H1 (cell line): ENCODE results near the gene GRIA3. TPM values are rescaled to one million over a fixed set of nuclear protein-coding genes. Genes with fewer than 3 reads are reported as not detected.

ENCODE experiments used
- ASH2L ChIP-seq: fragments of 200-600, 300-600 bp; sonication (generic); IDR thresholded peaks from one replicate; pipeline ENCODE4 v1.7.1; 2017; ENCODE audit warnings: low read length
- CHD1 ChIP-seq: IDR thresholded peaks from 2 replicates; pipeline ENCODE4 v1.6.1; 2012; ENCODE audit warnings: low read depth, low read length, improper control_type of control experiment
- CHD7 ChIP-seq: fragments of 300-600 bp; sonication (generic); IDR thresholded peaks from 2 replicates; pipeline ENCODE4 v1.7.1; 2012; ENCODE audit warnings: low read length, moderate library complexity, mild to moderate bottlenecking, inconsistent platforms; ENCODE audit not compliant: insufficient replicate concordance
- EP300 ChIP-seq, 2 experiments: IDR thresholded peaks; 1 replicate in 1 of 2; 2 replicates in 1 of 2; pipeline ENCODE4 v1.6.1; 2011 to 2012; ENCODE audit warnings: low read depth in 2 of 2, low read length in 2 of 2, mild to moderate bottlenecking in 2 of 2, borderline replicate concordance in 1 of 2, inconsistent platforms in 1 of 2, moderate library complexity in 1 of 2
- GABPA ChIP-seq: IDR thresholded peaks from 2 replicates; pipeline ENCODE4 v1.6.1; 2011; ENCODE audit warnings: mild to moderate bottlenecking, low read length, moderate library complexity, borderline replicate concordance; ENCODE audit not compliant: insufficient read depth
- JUN ChIP-seq: IDR thresholded peaks from 2 replicates; pipeline ENCODE4 v1.6.1; 2011; ENCODE audit warnings: low read depth, mild to moderate bottlenecking, improper control_type of control experiment, low read length
- NRF1 ChIP-seq: IDR thresholded peaks from 2 replicates; pipeline ENCODE4 v1.6.1; 2011; ENCODE audit warnings: mild to moderate bottlenecking, low read depth, low read length, improper control_type of control experiment
- POLR2AphosphoS5 ChIP-seq: IDR thresholded peaks from 2 replicates; pipeline ENCODE4 v1.6.1; 2011; ENCODE audit warnings: low read depth, low read length
- POU5F1 ChIP-seq: IDR thresholded peaks from 2 replicates; pipeline ENCODE4 v1.6.1; 2011; ENCODE audit warnings: low read depth, mild to moderate bottlenecking, low read length, moderate library complexity
- SIRT6 ChIP-seq: IDR thresholded peaks from one replicate; pipeline ENCODE4 v1.7.1; 2012; ENCODE audit warnings: low read length, inconsistent platforms
- TBP ChIP-seq: IDR thresholded peaks from 2 replicates; pipeline ENCODE4 v1.6.1; 2011; ENCODE audit warnings: low read depth, low read length, improper control_type of control experiment
- polyA plus RNA-seq, 7 experiments: library from polyadenylated mRNA; depleted of rRNA in 3 of 7; stranded (reverse) in 5 of 7; unstranded in 2 of 7; fragments of >200 nt in 5 of 7; fragments of 200-250 nt in 2 of 7; gene quantifications; 1 replicate in 5 of 7; 2 replicates in 1 of 7; 4 replicates in 1 of 7; pipeline versions ENCODE4 v1.2.1 to v1.2.3, GENCODE V29; 2011 to 2013; ENCODE audit warnings: missing spikeins in 2 of 7, mixed read lengths in 2 of 7
- total RNA-seq: library from RNA; stranded (reverse); fragmentation: NEBNext Ultra II Directional; extraction: Animal tissue kit (Norgen Biotek cat#: 25700); gene quantifications from 2 replicates; pipeline ENCODE4 v1.2.1, GENCODE V29; 2021

GRIA3 gene
- total and polyA plus RNA-seq, 2 of the 8 experiments (the other 6 are each of a cell fraction or from before 2014, with no cell fraction given), result 2.6 to 3.0 TPM

- TF ChIP-seq CHD7 (no peak), POLR2AphosphoS5 (no peak), POU5F1 (no peak), JUN (no peak), NRF1 (no peak), SIRT6 (no peak), TBP (no peak), ASH2L (no peak), GABPA (no peak), CHD1 (no peak), EP300 (IDR thresholded peaks at IDR 0.05; ENCODE audit: borderline replicate concordance in 1 of 2, low read depth in 2 of 2, low read length in 2 of 2) (no peak)
- TF ChIP-seq, all 59 proteins: peak for 0
These were observed 33.0 kb downstream of the GRIA3 start (continued) for GRCh38 chrX:123217077-123217476.
